Measurements from ENCODE around the gene PLP1. TPM values are rescaled to one million over a fixed set of nuclear protein-coding genes. Genes with fewer than 3 reads are reported as not detected.

Gene PLP1, protein sequence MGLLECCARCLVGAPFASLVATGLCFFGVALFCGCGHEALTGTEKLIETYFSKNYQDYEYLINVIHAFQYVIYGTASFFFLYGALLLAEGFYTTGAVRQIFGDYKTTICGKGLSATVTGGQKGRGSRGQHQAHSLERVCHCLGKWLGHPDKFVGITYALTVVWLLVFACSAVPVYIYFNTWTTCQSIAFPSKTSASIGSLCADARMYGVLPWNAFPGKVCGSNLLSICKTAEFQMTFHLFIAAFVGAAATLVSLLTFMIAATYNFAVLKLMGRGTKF
- total RNA-seq (2021) (29.2 to 31.3 TPM (median 29.5 TPM) in 3 replicates), Bru-seq, nascent RNA (percentile 78 among the genes with signal in this experiment)
- long read RNA-seq, experiment 1, transcript PLP1-221 (7 exons, 2,896 nt): major isoform, 27 of 96 reads
- long read RNA-seq, experiment 1, partial matches to known transcripts: 10 of 96 reads
- long read RNA-seq, experiment 1, other reads (novel, unspliced or antisense): 57 of 96 reads
- long read RNA-seq, experiment 2, partial matches to known transcripts: 9 of 31 reads
- long read RNA-seq, experiment 2, other reads (novel, unspliced or antisense): 19 of 31 reads
- long read RNA-seq, experiment 3, transcript PLP1-221 (7 exons, 2,896 nt): major isoform, 5 of 8 reads
- long read RNA-seq, experiment 3, partial matches to known transcripts: 0 of 8 reads
- long read RNA-seq, experiment 3, other reads (novel, unspliced or antisense): 3 of 8 reads

GRCh38 chrX:103776546-103776945, at the start of gene PLP1:
Gene PLP1, plus strand, starts transcription at chrX:103776840. Its CDS starts 156 bp downstream, at chrX:103776996.
- Mint-ChIP-seq H3K36me3 (peaks cover 21% of the 10 kb centered on the region; the same call in 1 of the 2 replicates), H3K9me3 (no peaks in the 10 kb centered on the region), H3K4me1 (peaks cover 43% of the 10 kb centered on the region), H3K27ac (peak within 1 kb of the TSS; percentile 57; the same call in 1 of the 2 replicates), H3K4me3 (peak within 1 kb of the TSS; percentile 25), H3K27me3 (ENCODE audit: low read depth) (no peaks in the 10 kb centered on the region; the same call in 1 of the 2 replicates)
- DNase-seq (ENCODE audit: low spot score) (no peak), ATAC-seq (peak; percentile 66)
- POLR2A ChIA-PET: no interaction called here
- TF ChIP-seq CREM (CRISPR knock-in tag; IDR thresholded peaks at IDR 0.05) (no peak), MYBL2 (CRISPR knock-in tag; IDR thresholded peaks at IDR 0.05) (no peak), ELF4 (CRISPR knock-in tag; IDR thresholded peaks at IDR 0.05; ENCODE audit: low read depth) (no peak), ZNF396 (CRISPR knock-in tag; IDR thresholded peaks at IDR 0.05; ENCODE audit: borderline replicate concordance) (no peak), TEAD4 (CRISPR knock-in tag; IDR thresholded peaks at IDR 0.05) (no peak), SOX15 (CRISPR knock-in tag; IDR thresholded peaks at IDR 0.05) (no peak), AFF4 (CRISPR knock-in tag; IDR thresholded peaks at IDR 0.05; ENCODE audit: borderline replicate concordance) (no peak)
- CTCF ChIA-PET: interaction anchor here (1.9 kb wide), 1 partner anchor 65 kb away, joined by 9 read pairs; the partner anchor contains the start of gene TMEM31

DNA sequence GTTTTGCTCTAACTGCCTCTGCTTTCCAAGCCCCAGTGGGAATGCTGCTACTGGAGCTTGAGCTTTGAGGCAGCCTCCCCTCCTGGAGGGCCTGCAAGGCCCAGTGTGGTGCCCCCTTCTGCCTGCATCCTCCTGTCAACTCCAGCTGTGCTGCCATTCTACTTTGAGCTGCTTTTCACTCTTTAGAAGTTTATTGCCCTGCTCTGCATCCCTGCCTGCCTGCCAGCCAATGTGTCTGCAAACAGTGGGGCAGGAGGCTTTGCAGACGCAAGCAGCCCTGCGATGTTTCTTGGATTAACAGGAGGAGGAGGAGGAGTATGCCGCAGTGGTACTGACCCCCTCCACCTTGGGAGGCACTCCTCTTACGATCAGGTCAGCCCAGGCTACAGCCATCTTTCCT, 49.5 kb upstream of the PLP1 start:
- H3K27me3 Mint-ChIP-seq (ENCODE audit: low read depth): peaks cover 8% of the 10 kb centered on the region
- H3K36me3 Mint-ChIP-seq: no peaks in the 10 kb centered on the region
- ChIA-PET POLR2A (no interaction called here), CTCF (interaction anchor here (0.9 to 1.7 kb wide), 2 partner anchors 16 to 46 kb away, joined by 4 to 7 read pairs; partner anchors contain the start of gene TMEM31)
- no peak overlapping the region for H3K27ac Mint-ChIP-seq
- no peak for DNase-seq (ENCODE audit: low spot score)
- H3K4me3 Mint-ChIP-seq: no peak overlapping the region
- H3K4me1 Mint-ChIP-seq: peaks cover 55% of the 10 kb centered on the region
- no peaks in the 10 kb centered on the region for H3K9me3 Mint-ChIP-seq
- peak; percentile 14; the same call in 1 of the 2 replicates for ATAC-seq
- TF ChIP-seq ZNF121 (CRISPR knock-in tag; IDR thresholded peaks at IDR 0.05) (no peak), CREB1 (CRISPR knock-in tag; IDR thresholded peaks at IDR 0.05) (no peak), CBFB (CRISPR knock-in tag; IDR thresholded peaks at IDR 0.05; ENCODE audit: low read depth) (no peak), SMAD3 (CRISPR knock-in tag; IDR thresholded peaks at IDR 0.05; ENCODE audit: borderline replicate concordance) (no peak), FOXK1 (CRISPR knock-in tag; IDR thresholded peaks at IDR 0.05) (no peak), ZNF281 (CRISPR knock-in tag; IDR thresholded peaks at IDR 0.05) (no peak), RELA (CRISPR knock-in tag; IDR thresholded peaks at IDR 0.05; ENCODE audit: borderline replicate concordance) (no peak), ZNF232 (CRISPR knock-in tag; IDR thresholded peaks at IDR 0.05) (no peak), AR (CRISPR knock-in tag; IDR thresholded peaks at IDR 0.05) (no peak), ZNF317 (CRISPR knock-in tag; IDR thresholded peaks at IDR 0.05; ENCODE audit: borderline replicate concordance, low read depth) (no peak)
- TF ChIP-seq, protein P1, sequence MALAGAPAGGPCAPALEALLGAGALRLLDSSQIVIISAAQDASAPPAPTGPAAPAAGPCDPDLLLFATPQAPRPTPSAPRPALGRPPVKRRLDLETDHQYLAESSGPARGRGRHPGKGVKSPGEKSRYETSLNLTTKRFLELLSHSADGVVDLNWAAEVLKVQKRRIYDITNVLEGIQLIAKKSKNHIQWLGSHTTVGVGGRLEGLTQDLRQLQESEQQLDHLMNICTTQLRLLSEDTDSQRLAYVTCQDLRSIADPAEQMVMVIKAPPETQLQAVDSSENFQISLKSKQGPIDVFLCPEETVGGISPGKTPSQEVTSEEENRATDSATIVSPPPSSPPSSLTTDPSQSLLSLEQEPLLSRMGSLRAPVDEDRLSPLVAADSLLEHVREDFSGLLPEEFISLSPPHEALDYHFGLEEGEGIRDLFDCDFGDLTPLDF (CRISPR knock-in tag; IDR thresholded peaks at IDR 0.05): no peak
- TF ChIP-seq, protein P2, sequence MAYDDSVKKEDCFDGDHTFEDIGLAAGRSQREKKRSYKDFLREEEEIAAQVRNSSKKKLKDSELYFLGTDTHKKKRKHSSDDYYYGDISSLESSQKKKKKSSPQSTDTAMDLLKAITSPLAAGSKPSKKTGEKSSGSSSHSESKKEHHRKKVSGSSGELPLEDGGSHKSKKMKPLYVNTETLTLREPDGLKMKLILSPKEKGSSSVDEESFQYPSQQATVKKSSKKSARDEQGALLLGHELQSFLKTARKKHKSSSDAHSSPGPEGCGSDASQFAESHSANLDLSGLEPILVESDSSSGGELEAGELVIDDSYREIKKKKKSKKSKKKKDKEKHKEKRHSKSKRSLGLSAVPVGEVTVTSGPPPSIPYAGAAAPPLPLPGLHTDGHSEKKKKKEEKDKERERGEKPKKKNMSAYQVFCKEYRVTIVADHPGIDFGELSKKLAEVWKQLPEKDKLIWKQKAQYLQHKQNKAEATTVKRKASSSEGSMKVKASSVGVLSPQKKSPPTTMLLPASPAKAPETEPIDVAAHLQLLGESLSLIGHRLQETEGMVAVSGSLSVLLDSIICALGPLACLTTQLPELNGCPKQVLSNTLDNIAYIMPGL (CRISPR knock-in tag; IDR thresholded peaks at IDR 0.05): no peak

Measured in WTC11 (cell line).